ENCODE data around the gene PRPF19. TPM values are rescaled to one million over a fixed set of nuclear protein-coding genes. Genes with fewer than 3 reads are reported as not detected.

The PRPF19 gene
- total RNA-seq, 1 donor from 2014 or later = 143 TPM

DNA sequence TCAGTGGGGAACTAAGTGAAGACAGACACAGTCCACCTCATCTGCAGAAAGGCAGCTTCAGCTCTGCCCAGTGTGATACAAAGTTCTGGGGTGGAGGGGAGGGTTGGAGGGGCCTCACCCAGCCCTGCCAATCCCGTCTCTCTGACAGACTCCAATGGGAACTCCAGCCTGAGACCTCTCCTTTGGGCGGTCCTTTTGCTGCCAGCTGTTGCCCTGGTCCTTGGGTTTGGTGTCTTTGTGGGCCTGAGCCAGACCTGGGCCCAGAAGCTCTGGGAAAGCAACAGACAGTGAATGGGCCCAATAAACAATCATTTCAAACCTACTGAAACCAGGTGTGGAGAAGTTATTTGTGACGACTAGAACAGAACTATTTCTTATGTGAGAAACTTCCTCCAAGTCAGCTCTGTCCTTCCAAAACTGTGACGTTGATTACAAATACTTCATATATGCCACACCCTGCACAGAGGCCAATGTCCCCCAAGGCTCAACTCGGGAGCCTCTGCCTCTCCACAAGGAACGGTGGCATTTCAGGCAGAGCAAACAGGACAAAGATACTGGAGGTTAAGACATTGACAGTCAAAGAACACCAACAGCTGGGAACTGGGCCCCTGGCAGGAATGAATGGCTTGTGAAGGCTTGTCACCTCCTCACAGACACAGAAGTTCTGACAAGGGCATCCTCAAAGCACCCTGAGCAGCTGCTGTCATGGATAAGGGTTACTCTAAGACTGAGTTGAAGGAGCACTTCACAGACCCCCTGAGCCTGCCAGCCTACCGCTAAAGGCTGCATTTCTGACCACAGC is 30.8 kb downstream of the PRPF19 start:
- Mint-ChIP-seq H3K36me3 (ENCODE audit: low read depth) (peaks cover 31% of the 10 kb centered on the region), H3K27me3 (no peaks in the 10 kb centered on the region), H3K4me1 (no peaks in the 10 kb centered on the region), H3K9me3 (no peaks in the 10 kb centered on the region), H3K4me3 (no peak overlapping the region), H3K27ac (no peak overlapping the region)
- DNase-seq = no peak
- intact Hi-C loops (cut with micrococcal nuclease) = no loop called here
- no peak for ATAC-seq (ENCODE audit: low read depth)
- ChIA-PET CTCF (no interaction called here), POLR2A (no interaction called here)
- TF ChIP-seq CTCF (IDR thresholded peaks at IDR 0.05) = no peak

DNA sequence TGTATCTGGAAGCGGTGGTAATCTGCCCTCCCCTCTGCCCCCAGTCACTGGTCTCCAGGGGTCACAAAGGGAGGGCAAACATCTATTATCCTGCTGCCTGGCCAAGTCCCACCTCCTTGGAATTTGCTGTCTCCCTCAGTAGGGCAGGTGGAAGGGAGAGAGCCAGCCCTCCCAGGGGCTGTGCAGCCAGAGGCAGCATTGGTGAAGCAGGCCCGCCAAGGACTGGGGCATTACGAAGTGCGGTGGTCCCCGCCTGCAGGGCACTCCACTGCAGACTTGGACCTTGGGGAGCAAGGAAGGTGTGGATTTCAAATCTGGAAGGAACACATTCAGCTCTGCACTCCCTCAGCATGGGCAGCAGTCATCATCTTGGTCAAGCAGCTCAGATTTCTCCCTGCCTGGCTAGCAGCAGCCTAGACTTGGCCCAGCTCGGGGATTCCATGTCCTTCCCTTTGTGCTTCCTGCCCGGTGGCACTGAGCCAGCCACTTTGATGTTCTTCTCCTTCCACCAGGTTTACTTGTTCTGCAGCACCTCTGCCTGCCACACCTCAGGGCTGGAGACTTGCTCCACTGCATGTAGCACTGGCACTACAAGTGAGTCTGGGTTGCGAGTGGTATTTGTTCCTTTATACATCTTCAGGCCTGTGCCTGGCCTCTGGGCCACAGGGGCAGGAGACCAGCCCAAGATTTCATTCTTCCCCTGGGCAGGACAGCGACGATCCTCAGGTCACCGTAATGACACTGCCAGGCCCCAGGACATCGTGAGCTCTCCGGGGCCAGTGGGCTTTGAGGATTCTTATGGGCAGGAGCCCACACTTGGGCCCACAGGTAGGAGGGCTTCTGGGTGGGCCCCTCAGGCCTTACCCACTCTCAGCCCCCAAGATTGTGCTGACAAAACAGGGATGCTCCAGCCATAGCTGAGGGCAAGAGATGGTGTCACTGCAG is 31.7 kb downstream of the PRPF19 start:
- DNase-seq (no peak), ATAC-seq (ENCODE audit: low read depth) (no peak)
- H3K36me3 Mint-ChIP-seq (ENCODE audit: low read depth) = peaks cover 23% of the 10 kb centered on the region
- H3K27me3 Mint-ChIP-seq = no peaks in the 10 kb centered on the region
- POLR2A ChIA-PET = no interaction called here
- no peak for TF ChIP-seq CTCF (IDR thresholded peaks at IDR 0.05)
- H3K27ac Mint-ChIP-seq = no peak overlapping the region
- CTCF ChIA-PET = no interaction called here
- H3K4me3 Mint-ChIP-seq = no peak overlapping the region
- no peaks in the 10 kb centered on the region for H3K4me1 Mint-ChIP-seq
- intact Hi-C loops (cut with micrococcal nuclease) = no loop called here
- no peaks in the 10 kb centered on the region for H3K9me3 Mint-ChIP-seq

DNA sequence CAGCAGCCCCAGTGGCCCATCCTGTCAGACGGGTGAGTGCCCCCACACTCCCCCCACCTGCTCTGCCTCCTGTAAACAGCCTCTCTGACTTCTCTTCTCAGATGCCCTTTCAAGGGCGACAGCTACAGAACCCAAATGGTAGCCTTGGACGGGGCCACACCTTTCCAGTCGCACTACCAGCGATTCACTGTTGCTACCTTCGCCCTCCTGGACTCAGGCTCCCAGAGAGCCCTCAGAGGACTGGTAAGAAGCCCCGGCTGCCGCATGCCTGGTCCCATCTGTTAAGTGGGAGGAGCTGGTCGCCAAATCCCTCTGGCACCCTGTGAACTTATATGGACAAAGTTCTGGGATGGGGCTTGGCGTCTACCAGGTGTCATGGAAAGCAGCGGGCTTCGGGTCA is 32.9 kb downstream of the PRPF19 start:
- intact Hi-C loops (cut with micrococcal nuclease) = no loop called here
- no peak overlapping the region for H3K4me3 Mint-ChIP-seq

DNA sequence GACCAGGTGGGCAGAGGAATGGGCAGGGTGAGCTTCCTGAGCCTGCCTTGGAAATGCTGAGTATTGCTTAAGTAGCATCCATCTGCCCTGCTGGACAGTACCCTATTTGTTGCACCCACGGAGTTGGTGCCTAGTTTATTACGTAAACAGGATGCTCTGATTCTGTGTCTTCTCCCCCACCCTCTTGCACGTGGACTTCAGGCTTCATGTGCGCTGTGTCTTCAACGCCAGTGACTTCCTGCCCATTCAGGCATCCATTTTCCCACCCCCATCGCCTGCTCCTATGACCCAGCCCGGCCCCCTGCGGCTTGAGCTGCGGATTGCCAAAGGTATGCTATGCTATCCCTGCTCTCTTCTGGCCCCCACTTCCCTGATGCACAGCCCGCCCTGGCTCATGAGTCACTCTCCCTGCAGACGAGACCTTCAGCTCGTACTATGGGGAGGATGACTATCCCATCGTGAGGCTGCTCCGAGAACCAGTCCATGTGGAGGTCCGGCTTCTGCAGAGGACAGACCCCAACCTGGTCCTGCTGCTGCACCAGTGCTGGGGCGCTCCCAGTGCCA is 33.3 kb downstream of the PRPF19 start:
- ATAC-seq (ENCODE audit: low read depth) = no peak
- CTCF ChIA-PET = no interaction called here
- intact Hi-C loops (cut with micrococcal nuclease) = no loop called here
- H3K27me3 Mint-ChIP-seq = no peaks in the 10 kb centered on the region
- H3K9me3 Mint-ChIP-seq = no peaks in the 10 kb centered on the region
- DNase-seq = no peak
- no peak for TF ChIP-seq CTCF (IDR thresholded peaks at IDR 0.05)
- POLR2A ChIA-PET = no interaction called here
- no peak overlapping the region for H3K27ac Mint-ChIP-seq
- H3K4me3 Mint-ChIP-seq = no peak overlapping the region
- no peaks in the 10 kb centered on the region for H3K4me1 Mint-ChIP-seq
- H3K36me3 Mint-ChIP-seq (ENCODE audit: low read depth) = peaks cover 8% of the 10 kb centered on the region

More for the DNA sequence above, 32.9 kb downstream of the PRPF19 start:
- ATAC-seq (ENCODE audit: low read depth) (no peak), DNase-seq (no peak)
- peaks cover 12% of the 10 kb centered on the region for H3K36me3 Mint-ChIP-seq (ENCODE audit: low read depth)
- no peaks in the 10 kb centered on the region for H3K9me3 Mint-ChIP-seq
- TF ChIP-seq CTCF (IDR thresholded peaks at IDR 0.05) = no peak
- CTCF ChIA-PET = no interaction called here
- POLR2A ChIA-PET = no interaction called here
- H3K27me3 Mint-ChIP-seq = no peaks in the 10 kb centered on the region
- no peaks in the 10 kb centered on the region for H3K4me1 Mint-ChIP-seq
- no peak overlapping the region for H3K27ac Mint-ChIP-seq
